Activated T-cell treated with anti-CD3 and anti-CD28 coated beads, Interleukin-2, amount 50 U/mL, for 4 hours (primary cell): Measurements from ENCODE around the gene OPN1SW. TPM values are rescaled to one million over a fixed set of nuclear protein-coding genes. Genes with fewer than 3 reads are reported as not detected.

Source experiments
- ATAC-seq, 2 donors: fragments of 200-7000 bp; cut with Tn5 transposase; one replicate each; pipeline ENCODE4 v1.10.0; 2021
- DNase-seq: peaks from one replicate; pipeline ENCODE4 v3.0.0-alpha.2; 2020
- H3K27me3 Mint-ChIP-seq: one replicate; pipeline ENCODE4 v1.8.0; 2021; ENCODE audit warnings: low read depth, mixed read lengths
- H3K36me3 Mint-ChIP-seq: one replicate; pipeline ENCODE4 v1.8.0; 2022; ENCODE audit warnings: mixed read lengths; ENCODE audit not compliant: insufficient read depth
- H3K4me1 Mint-ChIP-seq: one replicate; pipeline ENCODE4 v1.8.0; 2021; ENCODE audit warnings: low read depth, mixed read lengths
- H3K4me3 Mint-ChIP-seq: one replicate; pipeline ENCODE4 v1.8.0; 2021; ENCODE audit warnings: mild to moderate bottlenecking, moderate library complexity, mixed read lengths
- H3K9me3 Mint-ChIP-seq: one replicate; pipeline ENCODE4 v1.8.0; 2021; ENCODE audit warnings: mixed read lengths
- total RNA-seq, 3 donors: library from RNA; stranded (reverse); gene quantifications; one replicate each; pipeline ENCODE4 v1.2.1, GENCODE V29; 2021

The OPN1SW gene
- total RNA-seq, 3 donors from 2014 or later, result not detected

DNA sequence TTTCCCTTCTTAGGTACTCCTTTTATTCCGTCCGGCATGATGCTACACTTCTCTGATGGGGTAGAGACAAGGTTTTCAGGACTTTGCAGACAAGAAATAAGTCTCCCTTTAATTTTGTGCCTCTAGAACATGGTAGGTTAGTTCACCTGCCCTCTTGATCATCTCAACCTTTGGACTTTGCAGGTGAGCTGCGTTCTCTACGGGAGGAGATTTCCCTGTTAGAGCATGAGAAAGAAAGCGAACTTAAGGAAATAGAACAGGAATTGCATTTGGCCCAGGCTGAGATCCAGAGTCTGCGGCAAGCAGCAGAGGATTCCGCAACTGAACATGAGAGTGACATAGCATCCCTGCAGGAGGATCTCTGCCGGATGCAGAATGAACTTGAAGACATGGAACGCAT, 25.4 kb upstream of the OPN1SW start:
- H3K9me3 Mint-ChIP-seq, result no peaks in the 10 kb centered on the region
- H3K4me1 Mint-ChIP-seq, result no peaks in the 10 kb centered on the region
- no peaks in the 10 kb centered on the region for H3K27me3 Mint-ChIP-seq
- H3K36me3 Mint-ChIP-seq, result peaks cover 2% of the 10 kb centered on the region
- ATAC-seq (no peak), DNase-seq (no peak)
- H3K4me3 Mint-ChIP-seq, result no peak overlapping the region

DNA sequence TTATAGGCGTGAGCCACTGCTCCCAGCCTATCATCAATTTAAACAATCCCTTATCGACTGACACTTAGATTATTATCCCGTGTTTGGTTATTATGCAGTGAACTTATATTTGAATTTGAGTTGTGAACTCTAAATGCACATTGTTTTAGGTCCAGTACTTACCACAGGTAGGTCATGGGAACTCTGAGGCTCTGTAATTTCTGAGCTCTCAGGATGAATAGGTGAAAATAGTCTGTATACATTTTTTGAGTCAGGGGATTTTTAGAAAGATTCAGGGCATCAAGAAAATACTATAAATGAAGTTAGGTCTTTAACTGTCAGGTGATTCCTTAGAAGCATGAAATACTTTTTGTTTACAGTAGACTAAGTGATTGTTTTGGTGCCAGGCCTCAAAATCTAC, 25.0 kb upstream of the OPN1SW start:
- Mint-ChIP-seq H3K9me3 (no peaks in the 10 kb centered on the region), H3K36me3 (peaks cover 2% of the 10 kb centered on the region), H3K27me3 (no peaks in the 10 kb centered on the region), H3K4me1 (no peaks in the 10 kb centered on the region), H3K4me3 (no peak overlapping the region)
- no peak for DNase-seq
- ATAC-seq, result no peak

DNA sequence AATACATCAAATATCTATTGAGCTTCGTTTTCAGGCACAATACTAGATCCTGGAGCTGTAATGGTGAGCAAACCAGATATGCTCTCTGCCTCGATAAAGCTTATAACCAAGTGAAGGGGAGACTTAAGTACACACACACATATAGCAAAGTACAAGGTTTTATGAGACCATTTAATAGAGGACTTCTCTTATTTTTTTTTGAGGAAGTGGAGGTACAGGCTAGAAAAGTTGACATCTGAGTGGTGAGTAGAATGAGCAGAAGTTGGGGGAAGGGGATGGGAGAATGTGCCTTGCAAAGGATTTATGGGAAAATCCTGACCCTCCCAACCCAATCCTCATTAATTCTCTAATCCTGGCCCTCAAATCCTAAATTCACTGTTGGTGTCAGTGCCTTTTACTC, 23.9 kb upstream of the OPN1SW start:
- DNase-seq (no peak), ATAC-seq (no peak)
- H3K36me3 Mint-ChIP-seq, result no peaks in the 10 kb centered on the region
- no peak overlapping the region for H3K4me3 Mint-ChIP-seq
- no peaks in the 10 kb centered on the region for H3K27me3 Mint-ChIP-seq
- no peaks in the 10 kb centered on the region for H3K4me1 Mint-ChIP-seq
- H3K9me3 Mint-ChIP-seq, result no peaks in the 10 kb centered on the region

DNA sequence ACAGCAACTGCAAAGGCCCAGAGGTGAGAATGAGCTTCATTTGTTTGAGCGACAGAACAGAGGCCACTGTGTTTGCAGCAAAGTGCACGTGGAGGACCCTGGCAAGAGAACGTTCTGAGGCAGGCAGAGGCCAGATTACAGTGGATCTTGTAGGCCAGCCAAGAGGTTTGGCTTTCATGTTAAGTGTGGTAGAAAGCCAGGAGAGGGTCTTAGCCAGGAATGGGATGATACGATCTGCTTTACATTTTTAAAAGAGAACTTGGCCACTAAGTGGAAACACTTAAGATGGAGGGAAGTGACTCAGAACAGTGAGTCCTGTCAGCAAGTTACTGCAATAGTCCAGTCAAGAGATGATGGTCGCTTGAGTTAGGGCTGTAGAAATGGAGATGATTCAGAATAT, 20.7 kb upstream of the OPN1SW start:
- no peaks in the 10 kb centered on the region for H3K36me3 Mint-ChIP-seq
- peaks cover 4% of the 10 kb centered on the region for H3K4me1 Mint-ChIP-seq
- H3K27me3 Mint-ChIP-seq, result no peaks in the 10 kb centered on the region
- DNase-seq (no peak), ATAC-seq (no peak)
- H3K4me3 Mint-ChIP-seq, result no peak overlapping the region
- no peaks in the 10 kb centered on the region for H3K9me3 Mint-ChIP-seq

DNA sequence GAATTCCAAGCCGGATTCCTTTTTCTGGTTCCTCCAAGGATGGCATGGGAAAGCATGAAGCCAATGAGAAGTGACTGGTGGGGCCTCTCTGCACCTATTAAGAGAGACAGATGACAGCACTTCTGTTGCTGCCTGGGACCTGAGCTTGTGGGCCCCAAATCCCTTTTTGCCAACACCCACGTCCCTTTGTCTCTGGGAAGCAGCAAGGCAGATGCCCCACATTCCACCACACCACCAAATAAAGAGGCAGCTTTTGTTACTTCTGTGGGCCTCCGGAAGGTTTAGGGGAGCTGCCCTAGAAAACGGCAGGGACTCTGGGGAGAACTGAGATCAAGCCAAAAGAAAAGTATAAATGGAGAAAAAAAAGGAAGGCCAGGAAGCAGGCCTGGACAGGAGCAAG, 19.5 kb upstream of the OPN1SW start:
- H3K4me3 Mint-ChIP-seq, result no peak overlapping the region
- no peaks in the 10 kb centered on the region for H3K36me3 Mint-ChIP-seq

DNA sequence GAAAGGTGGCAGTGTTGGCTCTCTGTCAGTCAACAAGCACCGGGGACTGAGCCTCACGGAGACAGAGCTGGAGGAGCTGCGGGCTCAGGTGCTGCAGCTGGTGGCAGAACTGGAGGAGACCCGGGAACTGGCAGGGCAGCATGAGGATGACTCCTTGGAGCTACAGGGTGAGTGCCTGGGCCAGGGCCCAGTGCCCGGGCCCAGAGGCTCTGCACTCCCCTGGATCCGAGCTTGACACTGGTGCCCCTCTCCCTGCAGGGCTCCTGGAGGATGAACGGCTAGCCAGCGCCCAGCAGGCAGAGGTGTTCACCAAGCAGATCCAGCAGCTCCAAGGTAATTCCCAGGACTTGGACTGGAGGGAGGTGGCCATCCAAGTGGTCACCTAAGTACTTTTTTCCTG, 18.8 kb upstream of the OPN1SW start:
- Mint-ChIP-seq H3K36me3 (no peaks in the 10 kb centered on the region), H3K4me3 (no peak overlapping the region), H3K9me3 (no peaks in the 10 kb centered on the region), H3K4me1 (peaks cover 8% of the 10 kb centered on the region), H3K27me3 (no peaks in the 10 kb centered on the region)
- no peak for DNase-seq
- ATAC-seq, result no peak

More for the DNA sequence above, 19.5 kb upstream of the OPN1SW start:
- ATAC-seq (no peak), DNase-seq (no peak)
- Mint-ChIP-seq H3K27me3 (no peaks in the 10 kb centered on the region), H3K4me1 (peaks cover 8% of the 10 kb centered on the region), H3K9me3 (no peaks in the 10 kb centered on the region)

DNA sequence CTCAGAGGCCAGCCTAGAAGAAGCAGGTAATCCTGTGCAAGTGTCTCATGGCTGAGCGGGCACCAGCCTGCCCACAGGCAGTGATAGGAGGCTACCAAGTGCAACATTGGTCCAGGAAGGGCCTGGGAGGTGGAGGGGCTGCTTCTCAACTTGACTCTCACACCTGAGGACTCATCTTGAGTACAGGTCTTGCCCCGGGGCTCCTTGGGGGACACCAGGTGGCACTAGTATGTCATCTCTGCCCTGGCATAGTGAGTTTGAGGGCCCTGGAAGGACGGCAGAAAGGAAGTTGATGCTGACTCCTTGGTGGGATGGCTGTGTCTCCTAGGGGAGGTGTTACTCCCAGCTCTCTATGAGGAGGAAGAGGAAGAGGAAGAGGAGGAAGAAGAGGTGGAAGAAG, 18.4 kb upstream of the OPN1SW start:
- no peak for DNase-seq
- H3K4me3 Mint-ChIP-seq, result no peak overlapping the region
- no peaks in the 10 kb centered on the region for H3K27me3 Mint-ChIP-seq
- H3K9me3 Mint-ChIP-seq, result no peaks in the 10 kb centered on the region
- no peak for ATAC-seq
- peaks cover 8% of the 10 kb centered on the region for H3K4me1 Mint-ChIP-seq
- no peaks in the 10 kb centered on the region for H3K36me3 Mint-ChIP-seq

DNA sequence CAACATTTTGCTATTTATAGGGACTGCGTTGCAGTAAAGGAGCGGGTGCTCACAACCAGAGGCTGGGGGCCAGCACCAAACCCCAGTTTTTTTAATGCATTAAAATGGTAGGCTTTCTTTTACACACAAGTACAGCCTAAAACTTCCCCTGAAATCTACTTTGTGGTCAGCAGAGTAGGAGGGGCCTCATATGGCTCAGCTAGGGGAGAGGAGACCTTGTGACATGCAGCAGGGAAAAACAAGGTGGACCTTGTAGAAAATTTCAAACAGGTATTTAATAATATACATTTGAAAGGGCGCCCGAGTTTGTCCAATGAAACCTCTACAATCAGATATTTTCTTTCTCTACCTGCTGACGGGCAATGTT, 17.6 kb upstream of the OPN1SW start:
- Mint-ChIP-seq H3K9me3 (no peaks in the 10 kb centered on the region), H3K36me3 (no peaks in the 10 kb centered on the region), H3K4me1 (peaks cover 8% of the 10 kb centered on the region), H3K27me3 (no peaks in the 10 kb centered on the region), H3K4me3 (no peak overlapping the region)
- ATAC-seq (no peak), DNase-seq (no peak)

DNA sequence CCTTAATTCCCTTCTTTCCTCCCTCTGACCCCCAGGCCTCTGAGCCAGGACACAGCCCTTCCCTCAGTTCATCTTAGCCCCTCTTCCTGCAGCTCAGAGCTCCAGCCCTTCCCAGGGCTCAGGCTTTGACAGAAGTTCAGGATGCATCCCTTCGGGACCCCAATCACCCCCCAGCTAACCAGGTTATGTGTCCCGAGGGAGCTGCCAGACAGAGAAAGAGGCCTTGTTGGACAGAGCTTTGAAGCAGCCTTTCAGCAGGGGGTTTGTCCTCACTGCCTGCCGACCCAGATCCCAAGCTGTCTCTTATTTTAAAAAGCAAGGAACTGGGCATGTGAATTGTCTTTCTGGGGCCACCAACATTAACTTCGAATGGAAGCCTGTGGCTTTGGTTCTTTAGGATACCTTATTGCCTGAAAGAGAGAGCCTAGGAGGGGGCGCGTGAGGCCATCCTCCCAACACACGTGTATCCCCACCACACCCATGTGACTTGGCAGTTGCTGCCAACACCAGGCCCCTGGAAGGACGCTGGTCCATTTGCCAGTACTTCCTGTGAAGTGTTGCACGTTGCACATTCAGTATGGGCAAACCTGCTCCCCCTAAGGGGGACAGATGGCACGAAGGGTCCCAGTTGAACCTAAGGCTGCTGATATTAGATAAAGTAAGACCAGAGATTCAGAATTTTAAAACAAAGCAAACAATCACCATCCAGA, 17.0 kb upstream of the OPN1SW start:
- no peak for ATAC-seq
- H3K4me1 Mint-ChIP-seq, result peaks cover 8% of the 10 kb centered on the region
- peak overlapping the region; percentile 60 for H3K4me3 Mint-ChIP-seq
- H3K36me3 Mint-ChIP-seq, result no peaks in the 10 kb centered on the region
- H3K9me3 Mint-ChIP-seq, result no peaks in the 10 kb centered on the region
- no peak for DNase-seq
- H3K27me3 Mint-ChIP-seq, result no peaks in the 10 kb centered on the region

DNA sequence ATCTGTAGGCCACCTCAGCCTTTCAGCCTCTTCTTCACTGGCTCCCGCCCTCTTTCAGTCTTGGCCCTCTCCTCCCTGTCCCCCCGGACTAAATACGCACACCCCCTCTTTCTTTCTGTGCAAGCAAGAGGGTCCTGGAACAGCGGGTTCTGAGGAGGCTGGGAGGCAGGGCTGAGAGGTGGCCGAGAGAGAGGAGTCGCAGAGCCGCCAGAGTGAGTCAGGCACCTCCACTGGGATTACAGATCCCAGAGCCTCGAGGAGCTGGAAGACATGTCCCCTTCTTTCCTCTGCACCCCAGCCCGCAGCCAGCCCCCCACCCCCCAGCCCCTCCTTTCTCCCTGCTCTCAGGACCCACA, 16.4 kb upstream of the OPN1SW start:
- ATAC-seq (no peak), DNase-seq (no peak)
- Mint-ChIP-seq H3K4me3 (peak overlapping the region; percentile 81), H3K4me1 (peaks cover 8% of the 10 kb centered on the region), H3K27me3 (no peaks in the 10 kb centered on the region), H3K9me3 (no peaks in the 10 kb centered on the region), H3K36me3 (no peaks in the 10 kb centered on the region)

DNA sequence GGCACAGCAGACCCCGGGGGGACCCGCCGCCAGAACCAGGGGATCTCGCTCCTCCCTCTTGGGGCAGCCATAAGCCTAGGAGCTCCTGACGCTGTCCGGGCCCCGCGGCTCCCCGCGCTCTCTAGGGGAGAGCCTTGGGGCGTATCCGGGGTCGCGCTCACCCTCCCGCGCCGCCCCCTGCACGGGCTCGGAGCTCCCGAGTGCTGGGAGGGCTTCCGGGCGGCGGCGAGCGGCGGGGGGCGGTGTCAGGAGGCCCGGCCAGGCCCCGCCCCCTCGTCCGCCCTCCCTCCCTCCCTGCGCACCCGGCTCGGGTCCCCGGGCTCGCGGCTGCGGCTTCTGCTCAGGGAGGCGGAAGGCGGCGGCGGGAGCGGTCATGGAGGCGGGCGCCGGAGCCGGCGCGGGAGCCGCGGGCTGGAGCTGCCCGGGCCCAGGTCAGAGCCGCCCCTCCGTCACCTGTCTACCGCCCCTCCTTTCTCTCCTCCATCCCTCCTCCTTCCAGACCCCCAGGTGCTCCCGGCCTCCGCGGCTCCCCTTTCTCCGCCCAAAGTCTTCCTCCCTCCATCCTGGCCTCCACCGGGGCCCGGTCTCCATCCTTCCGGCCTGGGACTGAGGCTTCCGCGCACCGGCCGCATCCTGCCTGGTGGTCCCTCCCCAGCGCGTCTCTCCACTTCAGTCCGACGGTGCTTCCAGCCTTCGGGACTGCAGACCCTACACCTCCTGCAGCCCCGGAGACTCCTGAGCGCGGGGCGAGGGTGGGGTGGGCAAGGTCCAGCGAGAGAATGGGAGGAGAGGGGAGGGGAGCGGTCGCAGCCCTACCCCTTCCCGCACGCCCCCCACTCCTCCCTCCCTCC, 15.8 kb upstream of the OPN1SW start, which contains the start of gene CCDC136:
Gene CCDC136 (plus strand): TSS at position 848 of the 851 bp plus-strand sequence. CDS start 444 bp downstream, outside the sequence.
- peak within 1 kb of the TSS; percentile 81 for H3K4me3 Mint-ChIP-seq
- H3K4me1 Mint-ChIP-seq, result peaks cover 8% of the 10 kb centered on the region
- H3K36me3 Mint-ChIP-seq, result no peaks in the 10 kb centered on the region
- DNase-seq (peak; percentile 75), ATAC-seq (peak; percentile 93 to 94)
- H3K9me3 Mint-ChIP-seq, result no peaks in the 10 kb centered on the region
- no peaks in the 10 kb centered on the region for H3K27me3 Mint-ChIP-seq

DNA sequence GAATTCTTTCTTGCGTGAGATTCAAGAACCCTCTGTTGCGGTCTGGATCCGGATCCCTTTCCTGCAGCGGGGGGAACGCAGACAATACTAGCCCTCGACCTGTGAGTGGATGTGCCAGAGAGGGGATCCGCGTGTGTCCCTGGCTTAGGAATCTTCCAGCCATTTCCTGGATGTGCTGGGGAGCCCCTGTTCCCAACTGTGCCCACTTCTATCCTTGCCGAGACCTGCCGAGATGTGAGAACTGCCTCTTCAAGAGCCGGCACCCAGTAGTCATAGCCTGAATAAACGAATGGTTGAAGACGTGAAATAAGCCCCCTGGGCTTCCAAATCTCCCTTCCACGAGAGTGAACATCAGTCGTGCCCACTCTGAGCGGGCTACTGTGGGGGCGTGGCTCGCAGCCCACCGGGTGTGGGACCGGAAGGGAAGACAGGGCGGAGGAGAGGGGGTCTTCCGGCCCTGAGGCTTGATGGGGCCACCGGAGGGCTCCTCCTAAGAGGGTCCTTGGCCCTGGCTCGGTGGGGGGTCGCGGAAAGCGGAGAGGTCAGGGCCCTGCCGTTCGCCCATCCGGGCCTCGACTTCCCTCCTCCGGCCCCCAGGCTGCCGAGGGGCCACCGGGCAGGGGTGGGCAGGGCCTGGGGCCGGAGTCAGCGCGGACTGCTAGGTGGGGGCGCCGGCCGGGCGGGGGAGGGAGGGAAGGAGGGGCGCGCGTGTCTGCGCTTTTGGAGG, 14.9 kb upstream of the OPN1SW start:
- DNase-seq (no peak), ATAC-seq (peak in 1 of 2 donors; percentile 2)
- H3K27me3 Mint-ChIP-seq, result no peaks in the 10 kb centered on the region
- H3K9me3 Mint-ChIP-seq, result no peaks in the 10 kb centered on the region
- no peaks in the 10 kb centered on the region for H3K36me3 Mint-ChIP-seq
- peaks cover 8% of the 10 kb centered on the region for H3K4me1 Mint-ChIP-seq
- H3K4me3 Mint-ChIP-seq, result peak overlapping the region; percentile 81

DNA sequence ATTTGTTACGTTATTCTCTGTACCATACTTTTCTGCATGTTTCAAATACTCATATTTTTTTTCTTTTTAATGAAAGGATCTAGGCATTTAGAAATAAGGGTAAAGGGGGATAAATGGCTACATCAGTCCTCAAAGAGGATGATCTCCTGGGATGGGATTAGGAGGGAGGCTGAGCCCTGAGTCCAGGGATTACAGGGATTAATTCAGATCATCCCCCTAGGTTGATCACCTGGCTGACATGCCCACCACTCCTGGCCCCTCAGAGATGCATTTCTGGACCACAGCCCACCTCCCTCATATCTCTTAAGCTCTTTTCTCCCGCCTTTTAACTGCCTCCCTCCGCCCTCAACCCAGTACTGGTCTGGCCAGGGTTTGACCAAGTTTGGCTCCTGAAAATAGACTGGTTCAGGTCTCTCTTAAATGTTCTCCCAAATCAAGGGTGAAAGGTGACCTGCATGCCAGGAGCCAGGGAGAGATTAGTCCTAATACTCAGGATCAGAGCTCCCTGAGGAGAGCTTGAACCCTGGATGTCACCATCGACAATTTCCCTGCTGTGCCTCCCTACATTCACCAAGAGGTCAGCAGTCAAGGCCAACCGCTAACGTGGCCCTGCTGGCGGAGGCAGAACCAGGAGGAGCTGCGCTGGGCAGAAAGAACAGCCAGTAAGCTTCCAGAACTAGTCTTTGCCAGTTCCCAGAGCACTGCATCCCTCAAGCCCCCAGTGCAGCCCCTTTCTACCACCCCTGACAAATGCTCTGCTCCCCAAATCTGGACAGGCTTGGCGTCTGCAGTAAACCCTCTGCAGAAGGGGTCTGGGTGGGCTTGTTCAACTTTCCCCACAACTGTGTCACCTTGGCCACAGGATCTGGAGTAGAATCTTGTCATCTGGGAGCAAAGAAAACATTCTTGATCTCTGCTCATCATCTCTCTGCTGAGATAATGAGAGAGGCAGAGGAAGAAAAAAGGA, 13.1 kb upstream of the OPN1SW start:
- H3K4me1 Mint-ChIP-seq, result peaks cover 8% of the 10 kb centered on the region
- H3K27me3 Mint-ChIP-seq, result no peaks in the 10 kb centered on the region
- DNase-seq, result no peak
- no peaks in the 10 kb centered on the region for H3K9me3 Mint-ChIP-seq
- H3K4me3 Mint-ChIP-seq, result peak overlapping the region; percentile 81
- H3K36me3 Mint-ChIP-seq, result no peaks in the 10 kb centered on the region
- ATAC-seq, result no peak

DNA sequence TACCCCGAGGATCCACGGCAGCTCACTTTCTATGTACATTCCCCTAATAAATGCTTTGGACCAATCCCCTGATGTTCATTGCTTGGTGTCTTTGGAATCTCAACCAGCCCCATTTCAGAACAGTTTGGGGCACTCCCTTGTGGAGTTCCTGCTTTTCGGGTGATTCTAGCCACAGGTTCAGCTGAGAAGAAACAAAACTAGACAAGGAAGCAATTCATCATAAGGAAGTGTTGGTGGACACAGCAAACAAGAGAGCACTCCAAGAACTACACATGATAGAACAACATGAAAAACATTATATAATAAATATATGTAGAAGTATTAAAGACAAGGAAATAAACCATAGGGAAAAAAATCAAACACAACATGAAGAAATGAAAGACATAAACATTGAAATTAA, 10.1 kb upstream of the OPN1SW start:
- Mint-ChIP-seq H3K4me1 (peaks cover 4% of the 10 kb centered on the region), H3K4me3 (no peak overlapping the region)
- no peak for ATAC-seq

More for the DNA sequence above, 10.1 kb upstream of the OPN1SW start:
- DNase-seq, result no peak
- Mint-ChIP-seq H3K27me3 (no peaks in the 10 kb centered on the region), H3K9me3 (no peaks in the 10 kb centered on the region), H3K36me3 (no peaks in the 10 kb centered on the region)
